SKM-1 treated with dmso at 0.1 percent for 144 hours (cell line): ENCODE results near the gene FSHR.
A peak's percentile ranks its signal among the peaks of the same experiment; 100 is the strongest.

Source experiments
- DNase-seq: peaks from one replicate; lab custom pipeline; 2025; ENCODE audit not compliant: unreplicated experiment; lab: John Stamatoyannopoulos, UW

The FSHR gene

GRCh38 chr2:48968011-48968410 lies 186.3 kb downstream of the FSHR start:
- no peak for DNase-seq

GRCh38 chr2:48965204-48965603 lies 189.1 kb downstream of the FSHR start:
- DNase-seq = no peak

DNA sequence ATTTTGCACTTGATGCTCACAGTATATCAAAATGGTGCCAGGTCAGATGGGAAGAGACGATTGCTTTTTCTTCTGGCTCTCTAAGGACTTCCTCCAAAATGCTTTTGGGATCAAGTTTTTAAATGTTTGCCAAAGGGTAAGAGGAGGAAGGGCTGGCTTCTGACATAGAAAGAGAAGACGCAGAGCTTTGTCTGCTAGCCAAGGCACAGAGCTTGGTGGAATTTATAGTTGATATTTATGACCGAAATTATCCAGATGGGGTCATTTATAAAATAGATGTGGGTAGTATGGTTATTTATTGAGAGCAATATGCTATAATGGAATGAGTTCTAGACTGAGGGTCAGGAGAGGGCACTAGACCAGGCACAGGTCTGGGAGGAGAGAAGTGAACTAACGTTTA lies 193.3 kb downstream of the FSHR start:
- DNase-seq = no peak

DNA sequence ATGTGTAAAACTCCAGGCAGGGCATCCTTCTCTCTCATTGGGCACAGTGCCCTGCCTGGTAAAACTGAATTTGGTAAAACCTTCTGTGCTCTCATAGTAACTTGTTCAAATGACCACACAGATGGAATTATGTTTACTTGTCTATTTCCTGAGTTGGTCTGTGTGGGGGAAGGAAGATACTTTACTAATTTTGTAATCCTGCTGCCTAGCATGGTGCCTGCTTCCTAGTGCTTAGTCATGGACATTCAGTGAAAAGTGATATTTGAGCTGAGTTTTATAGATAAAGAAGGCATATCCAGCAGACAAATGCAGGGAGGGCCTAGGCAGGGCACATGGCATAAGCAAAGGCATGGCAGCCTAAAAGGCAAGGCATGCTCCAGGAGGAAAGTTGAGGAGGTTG lies 199.4 kb downstream of the FSHR start:
- DNase-seq = no peak

- no peak for DNase-seq
Measured at GRCh38 chr2:48954311-48954710, 200.0 kb downstream of the FSHR start.

DNA sequence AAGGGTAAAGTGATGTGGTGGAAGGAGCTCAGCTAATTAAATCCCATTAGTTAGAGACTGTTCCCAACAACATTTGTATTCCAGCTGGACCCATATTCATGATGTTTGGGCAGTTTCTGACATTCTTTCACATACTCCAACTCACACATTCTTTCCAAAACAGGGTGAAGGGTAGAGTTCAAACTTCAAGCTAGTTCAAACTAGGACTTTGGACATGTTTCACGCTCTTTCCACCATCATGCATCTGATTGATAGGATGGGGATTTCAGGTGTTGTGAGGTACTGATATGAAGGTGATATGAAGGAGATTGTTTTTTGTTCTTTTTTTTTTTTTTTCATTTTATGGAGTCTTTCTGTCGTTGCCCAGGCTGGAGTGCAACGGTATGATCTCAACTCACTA lies 201.7 kb downstream of the FSHR start:
- DNase-seq = no peak

DNA sequence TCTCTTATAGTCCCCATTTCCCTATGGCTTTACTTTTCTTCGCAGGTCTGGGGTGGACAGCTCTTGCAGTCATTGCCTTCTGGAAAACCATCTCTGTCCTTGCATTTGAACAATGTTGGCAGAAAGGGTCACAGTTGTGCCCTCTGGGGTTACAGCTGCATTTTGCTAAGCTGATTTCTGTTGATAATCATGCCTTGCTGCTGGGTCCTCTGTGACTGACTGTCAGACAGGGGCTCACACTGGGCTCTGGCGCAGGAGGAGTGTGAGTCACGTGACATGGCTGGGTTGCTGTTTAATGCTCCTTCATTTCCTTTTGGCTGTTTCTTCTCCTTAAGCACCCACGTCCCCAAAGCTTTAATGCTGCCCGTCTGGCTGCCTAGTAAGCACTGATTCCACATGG lies 202.2 kb downstream of the FSHR start:
- DNase-seq = no peak

DNA sequence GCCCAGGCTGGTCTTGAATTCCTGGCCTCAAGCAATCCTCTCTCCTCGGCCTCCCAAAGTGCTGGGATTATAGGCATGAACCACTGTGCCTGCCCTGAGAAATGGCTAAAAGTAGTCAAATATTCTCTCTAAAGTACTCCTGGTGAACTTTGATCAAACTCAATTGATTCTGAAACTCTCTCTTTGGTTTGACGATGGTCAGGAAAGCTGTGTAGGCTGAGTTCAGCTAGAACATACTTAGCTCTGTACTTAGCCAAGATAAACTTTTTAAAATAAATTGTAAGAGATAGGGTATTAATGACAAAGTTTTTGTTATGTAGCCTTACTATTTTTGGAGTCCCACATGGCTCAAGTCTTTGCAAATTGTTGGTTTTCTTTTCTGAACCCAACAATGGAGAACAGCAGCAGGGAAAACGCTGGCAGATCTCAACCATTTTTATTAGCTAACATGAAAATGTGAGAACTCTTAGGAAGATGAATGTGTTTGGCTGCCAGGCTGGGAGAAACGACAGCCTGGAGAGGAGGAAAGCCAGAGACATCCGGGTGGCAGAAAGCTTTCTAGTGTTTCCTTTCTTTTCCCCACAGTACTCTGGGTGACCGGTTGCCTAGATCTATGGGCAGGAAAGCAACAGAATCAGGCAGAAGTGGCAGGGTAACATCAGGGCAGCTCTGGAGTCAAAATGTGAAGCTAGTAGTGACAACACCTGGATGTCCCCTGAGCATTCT lies 205.8 kb downstream of the FSHR start:
- DNase-seq = no peak

DNA sequence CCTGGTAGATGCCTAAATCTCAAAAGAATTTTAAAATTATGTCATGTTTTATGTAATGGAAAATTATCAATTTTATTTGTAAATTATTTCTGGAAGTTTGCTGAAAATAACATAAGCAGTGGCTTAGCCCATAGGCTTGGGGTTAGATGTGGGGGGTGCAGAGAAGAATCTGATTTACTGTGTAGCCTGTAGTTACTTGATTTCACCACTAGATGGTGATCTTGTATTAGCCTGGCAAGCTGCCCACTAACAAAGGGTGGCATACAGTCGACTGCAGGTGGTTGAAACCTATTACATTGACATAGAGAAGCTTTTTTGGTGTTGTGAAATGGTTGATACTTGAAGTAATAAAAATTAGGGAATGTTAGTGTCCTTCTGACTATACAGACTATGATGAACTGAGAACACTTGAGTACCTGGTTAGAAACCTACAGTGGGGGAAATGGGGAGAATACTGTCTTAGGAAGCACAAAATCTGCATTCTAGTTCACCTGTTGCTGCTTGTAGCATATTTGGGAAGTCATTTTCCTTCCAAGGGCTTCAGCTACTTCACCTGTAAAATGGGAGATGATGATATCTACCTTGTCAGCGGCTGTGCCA lies 207.8 kb downstream of the FSHR start:
- peak; percentile 51 for DNase-seq

DNA sequence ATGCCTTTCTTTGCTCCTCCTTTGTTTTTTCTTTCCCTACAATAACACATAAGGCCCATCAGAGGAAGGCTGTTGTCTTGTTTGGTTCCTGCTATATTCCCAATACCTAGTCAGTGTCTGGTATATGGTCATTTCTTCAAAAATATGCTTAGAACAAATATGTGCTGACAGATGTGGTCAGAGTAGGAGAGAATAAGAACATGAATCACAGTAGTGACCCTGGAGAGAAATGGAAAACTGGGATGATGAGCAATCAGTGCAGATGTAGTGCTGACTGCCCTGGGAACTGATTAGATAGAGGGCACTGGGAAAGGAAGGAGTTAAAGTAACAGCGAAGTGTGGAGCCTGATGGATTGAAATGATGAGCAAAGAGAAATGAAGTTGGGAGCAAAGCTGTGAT lies 209.4 kb downstream of the FSHR start:
- no peak for DNase-seq

DNA sequence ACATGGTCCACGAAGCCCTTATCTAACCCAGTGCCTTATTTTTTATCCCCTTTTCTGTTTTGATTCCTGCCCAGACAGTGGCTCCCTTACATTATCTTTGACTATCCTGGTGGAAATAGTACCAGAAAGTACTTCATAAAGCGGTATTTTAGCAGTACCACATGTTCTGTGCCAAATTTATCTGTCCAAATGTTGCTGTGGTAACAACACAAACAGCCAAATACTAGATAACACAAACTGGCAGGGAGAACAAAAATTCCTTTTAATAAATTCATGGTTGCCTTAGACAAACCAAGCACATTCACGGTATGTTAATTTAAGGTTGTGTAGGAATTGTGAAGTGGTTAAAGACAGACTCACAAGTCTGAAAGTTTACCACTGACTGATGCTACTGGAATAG lies 210.9 kb downstream of the FSHR start:
- DNase-seq = no peak

GRCh38 chr2:48941908-48942307 lies 212.4 kb downstream of the FSHR start:
- DNase-seq = no peak

GRCh38 chr2:48941456-48941855 lies 212.9 kb downstream of the FSHR start:
- no peak for DNase-seq

DNA sequence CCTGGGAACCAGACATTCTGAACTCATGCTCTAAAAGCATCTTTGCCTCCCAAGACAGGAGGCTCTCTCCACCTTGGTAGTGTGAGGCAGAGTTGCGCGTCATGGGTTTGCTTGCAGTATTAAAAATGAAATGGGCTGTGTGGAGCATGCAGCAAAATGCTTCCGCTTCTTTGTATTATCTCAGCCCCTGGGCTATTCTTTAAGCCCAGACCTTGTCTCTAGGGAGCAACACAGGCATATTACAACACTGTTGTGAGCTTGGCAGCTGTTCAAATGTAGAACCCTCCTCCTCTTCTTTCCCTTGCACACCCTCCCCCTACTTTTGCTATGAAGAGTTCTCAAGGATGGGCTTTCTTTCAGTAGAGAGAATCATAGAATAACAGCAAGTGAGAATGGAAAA lies 213.7 kb downstream of the FSHR start:
- DNase-seq = peak; percentile 20

DNA sequence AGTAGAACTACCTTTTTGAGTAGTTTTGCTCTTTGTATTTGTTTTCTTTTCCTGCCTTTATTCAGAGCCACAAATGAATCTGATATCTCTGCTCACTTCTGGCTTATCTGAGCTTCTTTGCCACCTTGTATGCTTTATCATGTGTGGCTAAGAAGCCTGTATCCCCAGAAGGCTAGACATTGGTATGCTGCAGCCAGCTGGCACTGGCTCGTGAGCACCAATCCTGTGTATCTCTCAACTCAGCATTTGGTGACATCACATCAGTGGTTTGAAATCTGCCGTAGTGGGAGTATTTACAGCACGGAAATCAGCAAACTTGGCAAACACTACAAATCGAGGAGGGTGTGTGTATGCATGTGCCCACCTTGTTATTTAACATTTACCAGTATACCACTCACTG lies 215.1 kb downstream of the FSHR start:
- no peak for DNase-seq

GRCh38 chr2:48938231-48938630 lies 216.1 kb downstream of the FSHR start:
- DNase-seq = no peak

DNA sequence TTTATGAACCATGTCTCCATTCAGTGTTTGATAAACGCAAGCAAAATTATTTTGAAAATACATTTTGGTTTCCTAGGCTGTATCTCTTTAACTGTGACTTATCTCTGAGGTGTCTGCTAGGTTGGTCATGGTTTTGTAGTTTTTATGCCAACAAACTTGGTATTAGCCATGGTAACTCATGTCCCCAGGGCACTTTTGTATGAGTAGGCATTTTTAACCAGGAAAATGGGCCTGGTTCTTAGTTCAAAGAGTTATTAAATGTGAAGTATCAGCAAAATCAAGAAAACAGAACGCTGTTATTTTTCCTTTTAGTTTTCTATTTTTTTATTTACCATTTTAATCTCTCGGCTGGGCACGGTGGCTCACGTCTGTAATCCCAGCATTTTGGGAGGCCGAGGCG lies 219.5 kb downstream of the FSHR start:
- DNase-seq = no peak

- DNase-seq = no peak
Measured at GRCh38 chr2:48933828-48934497, 220.4 kb downstream of the FSHR start.

DNA sequence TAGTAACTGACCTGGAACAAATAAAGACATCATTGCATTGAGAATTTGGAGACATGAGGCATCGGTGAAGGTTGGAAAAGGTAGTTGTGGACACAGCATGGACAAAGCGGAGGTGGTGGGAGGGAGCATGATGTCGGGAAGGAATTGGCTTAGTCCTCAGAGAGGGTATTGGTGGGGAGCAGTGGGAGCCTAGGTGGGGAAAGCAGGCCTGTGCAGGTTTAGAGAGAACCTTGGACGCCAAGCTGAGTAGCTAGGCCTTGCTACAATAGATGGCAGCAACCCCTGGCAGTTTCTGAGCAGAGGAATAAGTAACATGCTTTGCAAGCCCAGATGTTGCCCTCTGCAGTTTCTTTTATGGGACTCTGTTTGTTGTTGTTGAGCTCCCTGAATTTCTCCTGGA lies 221.6 kb downstream of the FSHR start:
- no peak for DNase-seq

DNA sequence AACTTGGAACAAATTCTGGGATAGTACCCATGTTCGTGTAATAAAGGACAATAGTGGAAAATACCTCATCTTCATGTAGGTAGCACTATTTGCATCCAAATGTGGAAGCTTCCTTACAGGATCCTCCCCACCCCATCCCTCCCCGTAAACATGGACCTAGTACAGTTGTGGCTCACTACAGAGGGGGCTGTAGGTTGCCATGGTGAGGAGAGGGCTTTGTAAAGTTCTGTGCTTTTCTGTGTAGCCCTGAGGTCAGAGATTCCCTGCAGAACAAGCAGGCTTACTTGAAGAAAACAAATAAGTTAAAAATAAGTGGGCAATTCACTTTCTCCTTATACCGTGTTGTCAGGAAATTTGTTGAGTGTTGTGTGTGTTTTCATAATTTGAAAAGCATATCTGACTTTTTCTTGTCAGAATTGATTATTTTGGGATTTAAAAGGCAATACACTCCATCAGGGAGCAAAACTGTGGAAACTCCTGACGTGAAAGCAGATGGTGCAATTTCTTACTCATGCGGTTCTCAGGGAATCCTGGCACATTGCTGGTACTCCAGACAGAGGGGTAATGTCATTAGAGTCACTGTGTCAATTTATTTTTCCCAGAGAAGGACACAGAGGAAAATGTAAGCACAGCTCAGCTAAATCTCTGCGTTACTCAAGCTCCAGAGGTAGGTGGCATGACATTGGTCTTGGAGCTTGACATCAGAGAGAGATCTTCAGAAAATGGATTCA lies 224.6 kb downstream of the FSHR start:
- DNase-seq = no peak

DNA sequence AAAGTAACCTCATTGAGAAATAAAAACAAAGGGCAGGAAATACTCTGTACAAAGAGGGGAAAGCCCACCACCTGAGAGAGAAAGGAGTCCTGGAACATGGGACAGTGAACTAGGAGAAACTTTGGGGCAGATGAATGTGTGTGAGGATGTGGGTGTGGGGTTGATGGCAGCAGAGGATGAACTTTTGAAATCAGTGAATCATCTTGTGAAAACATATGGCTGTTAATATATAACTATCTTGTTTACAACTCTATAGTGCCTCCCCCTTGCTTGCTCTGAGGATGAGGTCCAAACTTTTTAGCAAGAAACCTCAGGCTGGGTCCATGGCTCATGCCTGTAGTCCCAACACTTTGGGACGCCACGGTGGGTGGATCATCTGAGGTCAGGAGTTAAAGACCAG lies 227.0 kb downstream of the FSHR start:
- no peak for DNase-seq

DNA sequence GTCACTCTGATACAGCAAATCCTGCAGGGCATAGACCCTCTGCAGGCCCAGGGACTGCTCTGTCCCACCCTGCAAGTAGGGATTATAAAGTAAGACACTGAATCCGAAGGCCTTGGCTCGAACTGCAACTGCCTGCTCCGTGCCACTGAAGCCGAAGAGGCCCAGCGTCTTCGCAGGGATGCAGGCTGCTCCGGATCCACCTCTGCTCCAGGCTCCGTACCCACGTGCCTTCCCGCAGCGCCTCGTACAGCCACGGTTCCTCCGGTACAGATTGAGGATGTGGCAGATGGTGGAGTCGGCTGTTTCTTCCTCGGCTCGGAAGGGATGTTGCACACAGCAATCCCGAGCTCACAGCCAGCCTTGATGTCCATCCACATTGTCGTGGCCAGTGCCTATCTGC lies 238.4 kb downstream of the FSHR start:
- no peak for DNase-seq
